Medulla oblongata (tissue), 1 donor: ENCODE data around the gene CDK5RAP2.

Source experiments
- DNase-seq: peaks from one replicate; pipeline ENCODE4 v3.0.0-alpha.2; 2015; ENCODE audit errors: extremely low spot score

CDK5RAP2 gene

DNA sequence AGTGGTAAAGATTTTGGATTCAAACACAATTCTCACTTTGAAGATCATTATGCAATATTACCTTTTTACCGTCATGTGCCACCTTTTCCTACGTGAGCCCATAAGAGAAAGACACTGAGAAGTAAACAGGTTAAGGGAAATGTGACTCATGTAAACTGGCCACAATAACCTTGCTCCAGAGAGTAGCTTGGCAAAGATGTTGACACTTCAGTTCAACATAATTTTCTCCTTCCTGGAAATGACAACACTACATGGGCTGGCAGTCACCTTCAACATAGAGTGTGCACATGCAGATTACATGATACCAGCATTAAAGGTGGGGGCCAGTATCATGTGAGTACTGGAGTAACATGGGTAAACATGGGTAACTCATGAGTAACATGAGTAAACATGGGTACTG is 141.9 kb downstream of the CDK5RAP2 start:
- no peak for DNase-seq

DNA sequence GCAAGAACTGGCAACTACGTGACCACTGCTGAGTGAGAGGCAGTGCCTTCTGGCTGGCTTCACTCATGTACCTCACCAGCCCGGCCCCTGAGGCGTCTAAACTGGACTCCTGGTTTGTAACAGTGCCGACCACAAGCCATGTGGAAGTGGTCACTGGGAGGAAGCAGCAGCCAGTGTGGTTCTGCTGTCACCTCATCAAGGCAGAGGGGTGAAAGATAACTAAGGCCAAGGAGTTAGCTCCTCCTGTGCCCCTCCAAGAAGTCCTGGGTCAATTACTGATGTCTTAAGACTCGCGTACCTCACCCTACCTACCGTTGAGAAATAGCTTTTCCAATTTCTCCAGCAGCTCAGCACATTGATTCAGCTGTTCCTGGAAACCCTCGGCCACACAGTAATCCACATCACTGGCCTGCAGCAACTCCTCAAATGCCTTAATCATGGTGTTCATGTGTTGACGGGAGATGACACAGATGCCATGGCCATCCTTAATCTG is 142.9 kb downstream of the CDK5RAP2 start:
- peak; percentile 26 for DNase-seq

DNA sequence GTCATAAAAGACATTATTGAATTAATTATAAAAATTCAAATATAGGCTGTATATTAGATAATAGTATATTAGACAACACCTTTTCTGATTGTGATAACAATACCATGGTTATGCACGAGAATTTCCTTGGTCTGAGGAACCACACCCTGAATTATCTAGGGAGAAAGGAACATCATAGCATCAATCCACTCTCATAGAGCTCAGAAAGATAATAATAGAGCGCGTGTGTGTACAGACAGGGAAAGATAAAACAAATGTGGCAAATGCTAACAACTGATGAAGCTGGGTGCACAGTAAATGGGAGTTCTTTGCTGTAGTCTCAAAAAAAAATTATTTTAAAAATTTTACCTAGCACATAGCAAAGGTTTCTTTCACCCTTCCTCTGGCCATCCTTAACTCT is 143.5 kb downstream of the CDK5RAP2 start:
- DNase-seq = no peak

DNA sequence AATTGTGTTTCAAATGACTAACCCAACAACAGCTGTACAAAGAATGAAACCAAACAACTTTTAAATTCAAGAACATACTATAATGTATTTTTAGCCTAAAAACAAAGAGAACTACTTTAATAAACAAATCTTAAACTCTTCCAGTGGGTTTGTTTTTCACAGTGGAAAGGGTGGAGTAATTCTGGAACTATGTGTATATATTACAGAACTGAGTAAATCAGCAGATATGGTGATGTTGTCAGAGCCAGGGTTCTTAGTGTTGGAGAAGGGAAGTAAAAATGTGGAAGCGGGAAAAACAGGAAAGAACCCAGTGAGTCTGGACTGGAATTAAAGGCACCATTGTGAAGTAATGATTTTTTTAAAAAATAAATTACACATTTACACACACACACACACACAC is 144.9 kb downstream of the CDK5RAP2 start:
- no peak for DNase-seq

DNA sequence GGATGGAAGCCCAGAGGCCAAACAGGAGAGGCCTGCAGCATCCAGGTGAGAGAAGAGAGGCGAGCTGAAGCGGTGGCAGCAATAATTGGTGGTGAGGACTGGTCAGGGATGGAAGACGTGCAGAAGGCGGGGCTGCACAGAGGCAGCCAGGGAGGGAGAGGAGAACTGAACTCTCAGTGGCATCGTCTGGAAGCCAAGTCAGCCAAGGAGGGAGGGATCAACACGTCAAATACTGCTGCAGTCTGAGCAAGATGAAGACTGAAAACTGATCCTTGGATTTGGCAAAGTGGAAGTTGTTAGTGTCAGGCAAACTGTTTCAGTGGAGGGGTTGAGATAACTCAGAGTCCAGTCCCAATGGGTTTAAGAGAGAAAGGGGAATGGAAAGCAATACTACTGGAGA is 145.4 kb downstream of the CDK5RAP2 start:
- DNase-seq = no peak

DNA sequence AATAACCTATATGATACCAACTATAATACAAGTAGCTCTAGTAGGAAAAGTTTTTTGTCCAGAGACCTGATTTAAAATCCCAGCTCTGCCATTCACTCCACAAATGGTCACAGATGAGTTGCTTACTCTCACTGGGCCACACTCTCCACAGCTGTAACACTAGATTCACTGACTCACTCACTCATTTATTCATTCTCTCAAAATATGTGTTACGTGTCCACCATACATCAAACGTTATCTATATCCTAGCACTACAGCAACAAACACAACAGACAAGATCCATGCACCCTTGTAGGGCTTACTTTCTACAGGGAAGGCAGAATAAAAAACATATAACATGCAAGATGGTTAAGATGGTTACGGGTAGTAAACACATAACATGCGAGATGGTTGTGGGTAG is 146.3 kb downstream of the CDK5RAP2 start:
- DNase-seq = no peak

DNA sequence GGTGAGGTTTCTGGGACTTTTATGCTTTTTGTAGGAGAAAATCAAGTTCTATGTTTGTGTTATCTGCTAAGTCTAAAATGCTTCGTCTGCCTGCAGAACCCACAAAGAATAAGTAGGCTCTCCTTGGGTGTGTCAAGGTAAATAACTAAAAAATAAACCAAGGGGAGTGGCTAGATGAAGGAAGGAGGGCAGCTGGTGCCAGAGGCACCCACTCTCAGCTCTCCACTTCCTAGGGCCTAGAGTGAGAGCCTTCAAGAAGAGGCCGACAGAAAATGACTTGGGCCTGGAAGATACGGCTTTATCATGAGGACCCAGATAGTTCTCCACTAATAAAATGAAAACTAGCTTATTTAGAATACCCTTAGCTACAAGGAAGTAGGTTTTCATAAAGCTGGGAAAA is 147.4 kb downstream of the CDK5RAP2 start:
- DNase-seq = no peak

DNA sequence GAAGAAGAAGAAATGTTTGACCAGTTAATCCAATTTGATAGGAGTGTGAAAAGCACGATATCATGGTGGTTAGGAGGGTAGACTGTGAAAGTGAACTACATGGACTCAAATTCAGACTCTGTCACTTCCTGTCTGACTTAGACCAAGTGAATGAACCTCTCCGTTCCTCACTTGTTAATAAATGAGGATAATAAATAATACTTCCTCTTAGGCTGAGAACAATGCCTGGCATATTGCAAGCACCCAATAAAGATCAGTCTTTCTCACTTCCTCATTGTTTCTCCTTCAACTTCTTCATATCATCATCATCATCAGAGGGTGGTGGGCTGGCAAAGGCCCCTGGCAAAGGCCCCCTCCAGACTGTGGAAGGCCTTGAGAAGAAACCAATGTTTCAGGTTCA is 148.7 kb downstream of the CDK5RAP2 start:
- DNase-seq = no peak

DNA sequence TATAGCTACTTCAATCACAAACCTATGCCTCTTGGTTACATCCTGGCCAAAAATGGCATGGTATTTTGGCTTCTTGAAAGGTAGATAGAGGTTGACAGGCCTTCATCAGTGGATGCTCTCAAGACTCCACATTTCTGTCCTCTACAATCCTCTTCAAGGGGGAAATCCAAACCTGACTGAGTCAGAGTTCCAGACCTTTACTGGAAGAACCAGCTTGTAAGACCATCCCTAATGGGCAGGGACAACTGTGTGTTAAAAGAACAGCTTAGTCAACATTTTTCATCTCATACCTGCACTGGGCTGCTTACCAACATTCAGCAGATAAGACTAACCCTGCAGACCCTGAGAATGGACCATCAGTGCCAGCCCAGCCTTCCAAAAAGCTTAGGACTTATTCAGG is 155.7 kb downstream of the CDK5RAP2 start:
- DNase-seq = no peak

DNA sequence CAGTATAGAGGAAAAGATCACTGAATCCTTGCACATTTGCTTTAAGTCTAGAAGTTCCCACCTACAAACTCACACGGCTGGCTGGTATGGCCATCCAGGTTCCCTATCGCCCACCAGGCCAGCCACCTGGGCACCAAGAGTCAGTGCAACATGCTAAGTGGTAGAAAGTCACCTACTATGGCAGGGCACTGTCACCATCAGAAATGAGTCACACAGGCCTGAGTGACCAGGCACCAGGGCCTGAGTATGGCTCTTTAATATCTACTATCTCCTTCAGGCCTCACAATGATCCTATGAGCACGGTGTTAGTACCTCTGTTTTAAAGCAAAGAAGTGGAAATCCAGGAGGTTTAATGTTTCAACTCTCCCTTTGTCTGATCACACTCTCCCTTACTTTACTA is 156.2 kb downstream of the CDK5RAP2 start:
- no peak for DNase-seq

DNA sequence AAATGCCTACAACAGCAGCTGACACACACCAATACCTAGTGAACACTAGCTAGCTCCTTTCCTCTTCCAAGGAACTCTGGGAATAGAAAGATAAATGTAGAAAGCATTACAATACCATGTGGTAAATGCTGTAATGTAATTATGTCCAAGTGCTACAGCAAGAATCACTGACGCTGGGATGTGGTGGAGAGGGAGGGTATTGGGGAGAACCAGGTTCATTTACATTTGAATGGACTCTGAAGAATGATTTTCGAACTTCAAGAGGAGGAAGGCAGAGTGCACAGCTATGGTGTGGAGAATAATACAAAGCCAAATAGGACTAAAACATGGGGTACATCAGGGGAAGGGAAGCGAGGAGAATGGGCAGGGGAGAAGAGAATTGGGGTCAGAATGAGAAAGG is 158.0 kb downstream of the CDK5RAP2 start:
- no peak for DNase-seq

DNA sequence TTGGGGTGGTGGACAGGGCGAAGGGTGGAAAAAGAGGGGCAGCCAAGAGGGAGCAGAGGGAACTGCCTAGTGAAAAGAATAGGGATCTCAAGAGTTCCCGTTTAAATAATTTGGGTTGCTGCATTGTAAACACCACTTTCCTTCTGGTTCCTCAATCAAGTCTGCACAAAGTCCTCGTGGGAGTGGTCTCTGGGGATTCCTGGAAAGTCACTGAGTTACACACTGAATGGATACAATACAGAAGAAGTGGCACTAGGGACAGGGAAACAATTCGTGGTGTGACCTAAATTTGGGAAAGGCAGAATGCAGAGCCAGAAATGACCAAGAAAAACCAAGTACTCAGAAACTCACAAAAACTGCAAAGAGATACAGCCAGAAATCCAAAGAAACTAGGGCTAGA is 161.7 kb downstream of the CDK5RAP2 start:
- DNase-seq = no peak

DNA sequence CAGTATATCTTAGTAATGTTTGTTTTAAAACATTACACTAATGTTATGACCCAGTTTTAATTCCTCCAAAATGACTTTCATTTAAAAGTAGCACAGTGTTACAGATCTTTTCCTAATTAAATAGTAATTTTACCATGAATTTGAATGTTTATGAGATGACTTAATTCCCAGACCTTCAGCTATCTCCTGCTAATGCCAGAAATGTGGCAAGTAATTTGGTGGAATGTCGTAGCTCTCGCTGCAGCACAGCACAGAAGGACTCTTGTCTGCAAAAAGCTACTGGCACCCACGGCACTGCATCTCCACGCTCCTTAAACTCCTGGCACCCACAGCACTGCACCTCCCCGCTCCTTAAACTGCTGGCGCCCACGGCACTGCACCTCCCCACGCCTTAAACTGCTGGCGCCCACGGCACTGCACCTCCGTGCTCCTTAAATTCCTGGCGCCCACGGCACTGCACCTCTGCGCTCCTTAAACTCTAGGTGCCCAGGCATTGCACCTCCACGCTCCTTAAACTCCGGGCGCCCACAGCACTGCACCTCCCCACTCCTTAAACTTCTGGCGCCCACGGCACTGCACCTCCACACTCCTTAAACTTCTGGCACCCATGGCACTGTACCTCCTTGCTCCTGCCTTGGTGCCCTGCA is 163.1 kb downstream of the CDK5RAP2 start:
- no peak for DNase-seq

DNA sequence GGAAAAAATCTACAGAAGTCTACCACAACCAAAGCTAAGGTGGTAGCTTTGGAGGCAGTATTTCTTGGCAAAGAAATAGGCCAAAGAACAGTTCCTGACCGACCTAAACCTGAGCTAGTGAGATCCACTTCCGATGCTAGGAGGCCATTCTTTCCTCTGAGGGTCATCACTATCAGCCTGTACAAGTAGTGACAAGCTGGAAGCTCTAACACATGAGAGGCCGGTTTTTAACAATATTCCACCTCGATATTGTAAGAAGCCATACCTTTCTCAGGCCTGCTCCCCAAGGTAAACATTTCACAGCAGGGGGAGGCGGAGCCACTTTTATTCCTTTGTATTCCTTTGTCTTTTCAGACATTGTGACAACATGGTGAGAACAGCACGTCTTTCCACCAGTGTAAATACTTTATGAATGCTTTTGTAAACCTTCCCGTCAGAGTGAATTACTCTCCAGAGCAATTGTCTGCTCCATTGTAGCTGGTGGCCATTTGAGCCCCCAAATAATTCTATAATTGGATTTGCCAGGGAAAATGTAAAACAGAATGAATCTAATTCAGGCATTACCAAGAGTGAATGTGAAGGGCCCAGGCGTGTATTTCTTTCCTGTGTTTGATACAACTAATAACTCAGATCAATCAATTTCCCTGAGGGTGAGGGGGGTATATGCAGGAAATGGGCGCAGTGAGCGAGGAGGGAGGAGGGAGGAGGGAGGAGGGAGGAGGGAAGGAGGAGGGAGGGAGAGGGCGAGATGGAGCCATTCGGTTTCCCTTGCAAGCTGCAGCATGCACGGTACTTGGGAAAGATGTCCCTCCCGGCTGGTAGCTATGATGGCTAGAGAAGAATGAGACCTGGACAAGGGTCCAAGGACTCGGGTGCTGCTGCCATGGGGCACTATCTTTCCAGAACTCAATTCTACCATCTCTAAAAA is 166.6 kb downstream of the CDK5RAP2 start:
- DNase-seq = no peak

DNA sequence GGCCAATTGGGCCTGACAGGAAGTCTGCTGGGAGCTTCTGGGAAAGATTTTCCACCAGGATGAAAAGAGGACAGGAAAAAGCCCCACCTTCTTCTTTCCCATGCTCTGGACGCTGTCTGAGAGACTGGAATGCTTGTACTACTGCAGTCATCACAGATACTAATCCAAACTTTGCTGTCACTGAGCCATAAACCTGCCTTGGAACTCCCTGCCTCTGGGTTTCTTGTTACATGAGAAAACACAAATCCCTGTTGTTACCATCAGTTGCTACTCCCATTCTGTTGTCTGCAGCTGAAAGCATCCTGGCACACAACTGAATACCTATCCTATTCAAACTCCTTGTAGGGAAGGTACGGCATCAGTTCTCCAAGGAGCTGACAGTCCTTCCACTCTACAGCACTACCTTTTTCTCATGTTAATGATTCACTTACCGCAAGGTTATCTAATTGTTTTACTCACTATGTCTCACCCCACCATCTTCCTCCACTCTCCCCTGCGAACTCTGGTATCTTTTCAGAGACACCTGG is 167.5 kb downstream of the CDK5RAP2 start:
- no peak for DNase-seq

DNA sequence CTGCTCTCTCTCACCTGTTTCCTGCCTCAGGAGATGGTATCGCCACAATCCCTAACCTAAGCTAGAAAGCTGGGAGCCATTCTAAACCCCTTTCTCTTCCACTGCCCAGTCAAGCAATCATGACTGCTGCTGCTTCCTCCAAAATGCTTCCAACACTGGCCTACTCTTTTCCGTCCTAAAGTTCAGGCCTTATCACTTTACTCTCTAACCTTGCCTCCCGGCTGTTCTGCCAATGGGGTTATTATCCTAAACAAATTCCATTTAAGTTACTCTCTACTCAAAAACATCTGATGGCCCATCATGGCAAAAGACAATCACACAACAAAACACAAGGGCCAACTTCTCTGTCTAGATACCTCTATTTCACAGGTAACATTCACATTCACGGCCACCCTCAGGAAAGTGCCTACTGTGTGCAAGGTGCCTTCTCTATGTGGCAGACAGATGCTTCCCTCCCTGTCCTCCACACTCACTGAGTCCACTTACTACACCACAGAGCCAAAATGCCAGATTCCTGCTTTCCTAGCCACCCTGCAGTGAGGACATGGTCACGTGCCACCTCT is 168.0 kb downstream of the CDK5RAP2 start:
- DNase-seq = no peak

DNA sequence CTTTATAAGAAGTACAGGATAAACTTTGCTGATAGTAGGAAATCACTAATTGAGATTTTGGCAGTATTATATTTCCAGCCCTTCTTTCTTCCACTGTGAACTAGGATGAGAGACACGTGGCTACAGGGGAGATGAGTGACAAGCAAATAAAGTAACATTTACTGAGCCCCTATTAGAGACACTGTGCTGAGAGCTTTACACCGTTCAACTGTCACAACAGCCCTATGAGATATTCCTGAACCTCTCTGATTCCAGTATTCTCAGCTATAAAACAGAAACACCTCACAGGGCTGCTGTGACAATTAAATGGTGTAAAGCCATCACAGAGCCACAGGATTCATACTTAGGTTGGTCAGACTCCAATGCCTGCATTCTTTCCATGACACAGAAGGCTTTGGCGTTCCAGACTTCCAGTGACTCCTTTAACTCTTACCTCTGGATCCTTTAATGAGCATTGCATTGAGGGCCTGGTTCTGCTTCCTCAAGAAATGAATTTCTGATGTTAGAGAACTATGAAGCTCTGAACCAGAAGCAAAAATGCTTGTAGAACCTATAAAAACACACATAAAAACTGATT is 169.0 kb downstream of the CDK5RAP2 start:
- no peak for DNase-seq

DNA sequence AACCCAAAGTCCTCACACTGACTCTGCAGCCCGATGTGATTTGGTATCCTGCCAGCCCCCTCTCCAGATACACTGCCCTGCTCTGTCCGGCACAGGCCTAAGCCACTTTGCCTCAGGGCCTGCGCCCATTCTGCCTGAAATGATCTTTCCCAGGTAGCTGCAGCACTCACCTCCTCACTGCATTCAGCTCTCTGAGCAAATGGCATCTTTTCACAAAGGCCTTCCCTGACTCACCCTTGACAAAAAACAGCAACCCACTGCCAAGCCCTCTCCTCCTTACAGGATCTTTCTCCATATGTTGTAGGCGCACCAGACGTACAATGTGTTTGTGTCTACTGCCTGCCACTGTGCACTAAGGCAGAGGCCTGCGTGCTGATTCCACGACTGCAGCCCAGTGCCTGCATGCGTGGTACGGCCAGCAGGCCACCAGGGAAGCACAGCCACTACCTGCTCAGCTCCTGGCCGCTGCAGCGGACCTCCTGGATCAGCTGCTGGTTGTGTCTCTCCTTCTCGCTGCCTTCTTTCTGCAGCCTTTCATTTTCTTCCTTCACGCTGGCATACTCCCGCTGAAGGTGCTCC is 171.2 kb downstream of the CDK5RAP2 start:
- no peak for DNase-seq

DNA sequence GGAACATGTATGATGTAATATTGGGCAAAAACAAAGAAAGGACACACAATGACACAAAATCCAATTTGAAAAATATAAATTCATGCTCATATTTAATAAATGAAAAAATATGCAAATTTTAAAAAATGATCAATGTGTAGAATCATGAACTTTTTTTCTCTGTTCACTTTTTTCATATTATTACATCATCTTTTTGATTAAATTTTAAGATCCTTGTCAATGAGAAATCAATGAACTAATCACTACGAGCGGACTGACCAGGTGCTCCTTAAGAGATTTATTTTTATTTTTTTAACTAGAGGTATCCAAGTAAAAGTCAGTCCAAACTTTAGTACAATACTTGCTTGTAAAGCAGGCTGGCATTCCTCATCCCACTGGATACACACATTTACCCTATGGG is 174.1 kb downstream of the CDK5RAP2 start:
- DNase-seq = no peak

DNA sequence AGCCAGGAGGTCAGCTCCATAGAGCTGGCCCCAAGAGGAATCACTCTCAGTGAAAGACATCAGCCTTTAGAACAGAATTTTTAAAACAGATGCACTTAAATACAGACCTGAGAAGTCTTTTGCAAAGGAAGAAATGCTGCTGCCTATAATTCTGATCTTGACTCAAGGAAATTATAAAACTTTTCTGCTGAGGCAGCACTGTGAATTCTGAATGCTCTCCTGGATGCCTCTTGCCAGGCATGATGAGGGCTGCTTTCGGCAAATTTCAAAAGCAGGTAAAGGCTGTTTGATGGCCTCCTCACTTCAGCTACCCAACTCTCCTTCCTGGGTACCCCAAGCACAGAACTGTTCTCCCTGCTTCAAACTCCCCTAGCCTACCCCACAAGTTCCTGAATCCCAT is 174.8 kb downstream of the CDK5RAP2 start:
- DNase-seq = no peak

DNA sequence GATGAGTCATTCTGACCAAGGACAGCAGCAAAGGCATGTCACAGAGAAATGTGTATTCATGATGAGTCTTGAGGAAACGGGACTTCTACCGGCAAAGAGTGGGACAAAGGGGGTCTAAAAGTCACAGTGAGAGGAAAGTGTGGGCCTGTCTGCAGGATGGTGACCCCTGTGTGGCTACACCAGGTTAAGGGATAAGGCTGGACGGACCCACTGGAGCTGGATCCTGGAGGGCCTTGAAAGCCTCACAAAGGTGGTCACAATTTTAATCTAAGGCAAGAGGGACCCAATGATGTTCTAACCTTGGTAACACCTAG is 176.5 kb downstream of the CDK5RAP2 start:
- DNase-seq = no peak
